H9 (cell line): ENCODE measurements around the gene PPM1G. TPM values are rescaled to one million over a fixed set of nuclear protein-coding genes. Genes with fewer than 3 reads are reported as not detected.

Experiments used
- DNase-seq: peaks from one replicate; pipeline ENCODE4 v3.0.0-alpha.2; 2017
- H2AFZ ChIP-seq: one replicate; pipeline ENCODE4 v1.6.1; 2013; ENCODE audit warnings: mild to moderate bottlenecking, low read length, control low read depth, moderate library complexity
- H2AK5ac ChIP-seq: 2 replicates; pipeline ENCODE4 v1.6.1; 2013; ENCODE audit warnings: low read length, control low read depth, mixed read lengths; ENCODE audit not compliant: insufficient read length
- H2BK120ac ChIP-seq: one replicate; pipeline ENCODE4 v1.6.1; 2013; ENCODE audit warnings: low read depth, mild to moderate bottlenecking, low read length, control low read depth, inconsistent platforms; ENCODE audit not compliant: poor library complexity, severe bottlenecking
- H2BK12ac ChIP-seq: 2 replicates; pipeline ENCODE4 v1.6.1; 2013; ENCODE audit warnings: low read length, control low read depth, mixed read lengths, low read depth; ENCODE audit not compliant: insufficient read length
- H2BK15ac ChIP-seq: 2 replicates; pipeline ENCODE4 v1.6.1; 2013; ENCODE audit warnings: low read depth, low read length, control low read depth
- H2BK20ac ChIP-seq: one replicate; pipeline ENCODE4 v1.6.1; 2013; ENCODE audit warnings: low read depth, mild to moderate bottlenecking, low read length, control low read depth, inconsistent platforms; ENCODE audit not compliant: poor library complexity, severe bottlenecking
- H2BK5ac ChIP-seq: 2 replicates; pipeline ENCODE4 v1.6.1; 2013; ENCODE audit warnings: low read length, control low read depth, mixed read lengths; ENCODE audit not compliant: insufficient read length
- H3K14ac ChIP-seq: 2 replicates; pipeline ENCODE4 v1.6.1; 2013; ENCODE audit warnings: low read length, control low read depth; ENCODE audit not compliant: insufficient read depth
- H3K18ac ChIP-seq: 2 replicates; pipeline ENCODE4 v1.6.1; 2013; ENCODE audit warnings: low read depth, mild to moderate bottlenecking, mixed read lengths, low read length, control low read depth; ENCODE audit not compliant: insufficient read length
- H3K23ac ChIP-seq: 2 replicates; pipeline ENCODE4 v1.6.1; 2013; ENCODE audit warnings: low read length, control low read depth, mixed read lengths, low read depth; ENCODE audit not compliant: insufficient read length
- H3K23me2 ChIP-seq: 2 replicates; pipeline ENCODE4 v1.6.1; 2013; ENCODE audit warnings: low read depth, mild to moderate bottlenecking, mixed read lengths, low read length, control low read depth; ENCODE audit not compliant: insufficient read length, poor library complexity, severe bottlenecking
- H3K27ac ChIP-seq: 2 replicates; pipeline ENCODE4 v1.5.1; 2013; ENCODE audit warnings: low read length, control low read depth, mixed read lengths, low read depth; ENCODE audit not compliant: insufficient read length
- H3K27me3 ChIP-seq: 2 replicates; pipeline ENCODE4 v1.6.1; 2013; ENCODE audit warnings: low read length, control low read depth, inconsistent platforms; ENCODE audit not compliant: insufficient read depth
- H3K4ac ChIP-seq: 2 replicates; pipeline ENCODE4 v1.6.1; 2013; ENCODE audit warnings: low read depth, mild to moderate bottlenecking, control low read depth, inconsistent platforms, low read length, moderate library complexity
- H3K4me1 ChIP-seq: 2 replicates; pipeline ENCODE4 v1.6.1; 2013; ENCODE audit warnings: low read length, control low read depth, inconsistent platforms; ENCODE audit not compliant: insufficient read depth
- H3K4me2 ChIP-seq: 2 replicates; pipeline ENCODE4 v1.6.1; 2013; ENCODE audit warnings: low read length, control low read depth, mixed read lengths; ENCODE audit not compliant: insufficient read length, insufficient read depth
- H3K56ac ChIP-seq: 2 replicates; pipeline ENCODE4 v1.6.1; 2013; ENCODE audit warnings: low read depth, mild to moderate bottlenecking, mixed read lengths, low read length, control low read depth; ENCODE audit not compliant: insufficient read length
- H3K79me1 ChIP-seq: 2 replicates; pipeline ENCODE4 v1.6.1; 2013; ENCODE audit warnings: low read depth, mild to moderate bottlenecking, moderate library complexity, low read length, control low read depth, inconsistent platforms; ENCODE audit not compliant: insufficient read depth, poor library complexity, severe bottlenecking
- H3K79me2 ChIP-seq: 2 replicates; pipeline ENCODE4 v1.6.1; 2013; ENCODE audit warnings: low read length, control low read depth, inconsistent platforms; ENCODE audit not compliant: insufficient read depth
- H3K9ac ChIP-seq: 2 replicates; pipeline ENCODE4 v1.6.1; 2013; ENCODE audit warnings: low read length, control low read depth, mixed read lengths; ENCODE audit not compliant: insufficient read length; ENCODE audit errors: extremely low read depth
- H3K9me3 ChIP-seq: one replicate; pipeline ENCODE4 v1.6.1; 2013; ENCODE audit warnings: low read depth, low read length, inconsistent platforms; ENCODE audit not compliant: control insufficient read depth
- H3T11ph ChIP-seq: one replicate; pipeline ENCODE4 v1.6.1; 2013; ENCODE audit warnings: mild to moderate bottlenecking, low read length, control low read depth, inconsistent platforms
- H4K20me1 ChIP-seq: one replicate; pipeline ENCODE4 v1.6.1; 2013; ENCODE audit not compliant: control insufficient read depth, insufficient read length, insufficient read depth
- H4K5ac ChIP-seq: 2 replicates; pipeline ENCODE4 v1.6.1; 2013; ENCODE audit warnings: low read depth, mild to moderate bottlenecking, mixed read lengths, low read length, control low read depth; ENCODE audit not compliant: insufficient read length
- H4K8ac ChIP-seq: replicated peaks from 2 replicates; pipeline ENCODE4 v1.6.1; 2013; ENCODE audit warnings: low read length, control low read depth, mixed read lengths, low read depth; ENCODE audit not compliant: insufficient read length
- H4K91ac ChIP-seq: 2 replicates; pipeline ENCODE4 v1.6.1; 2013; ENCODE audit warnings: low read depth, mild to moderate bottlenecking, moderate library complexity, mixed read lengths, low read length, control low read depth; ENCODE audit not compliant: insufficient read length
- H3K27ac Mint-ChIP-seq, 3 experiments: 2 replicates in 2 of 3; 3 replicates in 1 of 3; pipeline ENCODE4 v1.8.0; 2020 to 2021; ENCODE audit warnings: mixed read lengths in 3 of 3, mild to moderate bottlenecking in 1 of 3, moderate library complexity in 1 of 3
- H3K27me3 Mint-ChIP-seq: 2 replicates; pipeline ENCODE4 v1.8.0; 2021; ENCODE audit warnings: low read depth, mild to moderate bottlenecking, moderate library complexity, mixed read lengths
- H3K36me3 Mint-ChIP-seq, 3 experiments: 2 replicates in 2 of 3; 3 replicates in 1 of 3; pipeline ENCODE4 v1.8.0; 2020 to 2021; ENCODE audit warnings: low read depth in 3 of 3, mixed read lengths in 3 of 3; ENCODE audit not compliant: insufficient read depth in 1 of 3
- H3K4me1 Mint-ChIP-seq, 2 experiments: 2 replicates each; pipeline ENCODE4 v1.8.0; 2020; ENCODE audit warnings: mixed read lengths in 2 of 2
- H3K4me3 Mint-ChIP-seq, 2 experiments: 2 replicates in 1 of 2; 3 replicates in 1 of 2; pipeline ENCODE4 v1.8.0; 2020 to 2021; ENCODE audit warnings: mild to moderate bottlenecking in 2 of 2, mixed read lengths in 2 of 2, moderate library complexity in 1 of 2
- H3K9me3 Mint-ChIP-seq, 2 experiments: 2 replicates in 1 of 2; 3 replicates in 1 of 2; pipeline ENCODE4 v1.8.0; 2020; ENCODE audit warnings: mild to moderate bottlenecking in 2 of 2, mixed read lengths in 2 of 2, moderate library complexity in 1 of 2
- CTCF ChIP-seq: fragments of 200-600 bp; sonication (generic); conservative IDR thresholded peaks from 3 replicates; pipeline ENCODE4 v1.8.0; 2021; ENCODE audit warnings: antibody characterized with exemption, mild to moderate bottlenecking
- WGBS: extraction: QIAGEN DNeasy Blood & Tissue Kit; methylation state at CpG from one replicate; pipeline ENCODE4 v1.1.7; 2013; ENCODE audit warnings: missing lambda C conversion rate, low lambda C conversion rate, mixed read lengths; ENCODE audit not compliant: insufficient read length; ENCODE audit errors: extremely low coverage; 5-methylcytosine and 5-hydroxymethylcytosine counted together
- total RNA-seq: library from RNA; stranded (reverse); gene quantifications from 2 replicates; pipeline ENCODE4 v1.2.1, GENCODE V29; 2021

The PPM1G gene
- total RNA-seq, 1 experiment from 2014 or later = 146 TPM

GRCh38 chr2:27372937-27373336 lies 36.5 kb downstream of the PPM1G start:
- TF ChIP-seq CTCF = no peak

More at GRCh38 chr2:27372937-27373336, 36.5 kb downstream of the PPM1G start:
- no peaks in the 10 kb centered on the region for H4K20me1 ChIP-seq
- H3K4me2 ChIP-seq = no peak overlapping the region
- WGBS = no CpG with 5 or more reads among the region's 6 CpGs
- H3K4me1 Mint-ChIP-seq = peaks cover 16 to 22% of the 10 kb centered on the region in 2 experiments
- H4K8ac ChIP-seq = no peak overlapping the region
- H3K9me3 Mint-ChIP-seq = peaks cover 0 to 3% of the 10 kb centered on the region in 2 experiments; a peak in 1 of 5 replicates
- H3K4me3 Mint-ChIP-seq = peak overlapping the region in 1 of 2 experiments; percentile 42; a peak in 3 of 5 replicates
- no peak overlapping the region for H3K9ac ChIP-seq
- H3K23ac ChIP-seq = no peak overlapping the region
- H3T11ph ChIP-seq = no peak overlapping the region
- peaks cover 3% of the 10 kb centered on the region; the same call in 1 of the 2 replicates for H3K4me1 ChIP-seq
- peaks cover 5% of the 10 kb centered on the region; the same call in 1 of the 2 replicates for H3K79me2 ChIP-seq
- no peak for DNase-seq
- no peak overlapping the region for H2BK120ac ChIP-seq
- no peaks in the 10 kb centered on the region for H3K9me3 ChIP-seq
- H2BK5ac ChIP-seq = no peak overlapping the region
- no peaks in the 10 kb centered on the region for H3K27me3 ChIP-seq
- no peak overlapping the region for H3K18ac ChIP-seq
- no peak overlapping the region for H3K4ac ChIP-seq
- H3K56ac ChIP-seq = no peak overlapping the region
- no peak overlapping the region for H2AFZ ChIP-seq
- no peak overlapping the region for H2AK5ac ChIP-seq
- H2BK15ac ChIP-seq = no peak overlapping the region
- no peak overlapping the region for H4K91ac ChIP-seq
- no peak overlapping the region for H2BK12ac ChIP-seq
- no peak overlapping the region for H2BK20ac ChIP-seq
- H3K27ac Mint-ChIP-seq = peak overlapping the region in 1 of 3 experiments; percentile 9; a peak in 2 of 7 replicates
- H3K23me2 ChIP-seq = peaks cover 12% of the 10 kb centered on the region
- H3K36me3 Mint-ChIP-seq = peaks cover 43 to 70% (median 69%) of the 10 kb centered on the region in 3 experiments; a peak in 6 of 7 replicates
- H3K27me3 Mint-ChIP-seq = no peaks in the 10 kb centered on the region
- H4K5ac ChIP-seq = no peak overlapping the region
- peaks cover 3% of the 10 kb centered on the region for H3K79me1 ChIP-seq
- no peak overlapping the region for H3K27ac ChIP-seq
- no peak overlapping the region for H3K14ac ChIP-seq
